DOHH2 (cell line): ENCODE results near the gene OR8D2.

Experiments used
- EZH2phosphoT487 ChIP-seq: fragments of 200-600 bp; sonication (generic); IDR thresholded peaks from 2 replicates; pipeline ENCODE4 v1.6.1; 2017; ENCODE audit warnings: borderline replicate concordance, mild to moderate bottlenecking, antibody characterized with exemption, low read length, moderate library complexity, mixed read lengths
- TF ChIP-seq, protein P1 (sequence below): fragments of 200-600 bp; sonication (generic); IDR thresholded peaks from one replicate; pipeline ENCODE4 v1.5.1; 2014; ENCODE audit warnings: antibody characterized with exemption, mild to moderate bottlenecking, low read depth, low read length; ENCODE audit not compliant: poor library complexity, severe bottlenecking

DNA sequence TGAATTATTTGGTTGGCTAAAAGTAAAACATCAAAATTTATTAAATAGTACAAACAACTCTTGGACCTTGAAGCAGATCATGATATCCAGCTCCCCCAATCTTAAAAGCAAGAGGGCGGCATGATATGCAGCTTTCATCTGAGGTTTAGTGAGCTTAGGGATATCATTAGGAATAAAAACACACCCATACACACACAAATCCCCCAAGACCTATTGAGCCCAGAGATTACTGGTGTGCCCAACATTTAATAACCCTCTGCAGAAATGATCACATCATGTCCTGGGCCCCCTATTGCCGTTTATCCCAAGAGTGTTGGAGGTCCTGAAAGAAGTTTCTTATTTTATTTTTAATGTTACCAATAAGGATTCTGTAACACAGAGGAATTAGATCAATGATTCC is 6.1 kb downstream of the OR8D2 start, which contains the start of gene OR8D1:
- TF ChIP-seq, protein P1, sequence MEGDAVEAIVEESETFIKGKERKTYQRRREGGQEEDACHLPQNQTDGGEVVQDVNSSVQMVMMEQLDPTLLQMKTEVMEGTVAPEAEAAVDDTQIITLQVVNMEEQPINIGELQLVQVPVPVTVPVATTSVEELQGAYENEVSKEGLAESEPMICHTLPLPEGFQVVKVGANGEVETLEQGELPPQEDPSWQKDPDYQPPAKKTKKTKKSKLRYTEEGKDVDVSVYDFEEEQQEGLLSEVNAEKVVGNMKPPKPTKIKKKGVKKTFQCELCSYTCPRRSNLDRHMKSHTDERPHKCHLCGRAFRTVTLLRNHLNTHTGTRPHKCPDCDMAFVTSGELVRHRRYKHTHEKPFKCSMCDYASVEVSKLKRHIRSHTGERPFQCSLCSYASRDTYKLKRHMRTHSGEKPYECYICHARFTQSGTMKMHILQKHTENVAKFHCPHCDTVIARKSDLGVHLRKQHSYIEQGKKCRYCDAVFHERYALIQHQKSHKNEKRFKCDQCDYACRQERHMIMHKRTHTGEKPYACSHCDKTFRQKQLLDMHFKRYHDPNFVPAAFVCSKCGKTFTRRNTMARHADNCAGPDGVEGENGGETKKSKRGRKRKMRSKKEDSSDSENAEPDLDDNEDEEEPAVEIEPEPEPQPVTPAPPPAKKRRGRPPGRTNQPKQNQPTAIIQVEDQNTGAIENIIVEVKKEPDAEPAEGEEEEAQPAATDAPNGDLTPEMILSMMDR, result no peak
- TF ChIP-seq EZH2phosphoT487, result no peak
